Lung microvascular endothelial cell (primary cell): Measurements from ENCODE around the gene NPW. TPM values are rescaled to one million over a fixed set of nuclear protein-coding genes. Genes with fewer than 3 reads are reported as not detected.

Experiments used
- DNase-seq, 2 donors: peaks; one replicate each; pipeline versions ENCODE4 v3.0.0 to v3.0.0-alpha.2; 2010; ENCODE audit warnings: low read depth in 2 of 2
- total RNA-seq: library from RNA; depleted of rRNA; stranded (reverse); fragments of >200 nt; gene quantifications from 2 replicates; pipeline ENCODE4 v1.2.1, GENCODE V29; 2014

NPW gene
- total RNA-seq, 1 donor from 2014 or later: 0.60 TPM

DNA sequence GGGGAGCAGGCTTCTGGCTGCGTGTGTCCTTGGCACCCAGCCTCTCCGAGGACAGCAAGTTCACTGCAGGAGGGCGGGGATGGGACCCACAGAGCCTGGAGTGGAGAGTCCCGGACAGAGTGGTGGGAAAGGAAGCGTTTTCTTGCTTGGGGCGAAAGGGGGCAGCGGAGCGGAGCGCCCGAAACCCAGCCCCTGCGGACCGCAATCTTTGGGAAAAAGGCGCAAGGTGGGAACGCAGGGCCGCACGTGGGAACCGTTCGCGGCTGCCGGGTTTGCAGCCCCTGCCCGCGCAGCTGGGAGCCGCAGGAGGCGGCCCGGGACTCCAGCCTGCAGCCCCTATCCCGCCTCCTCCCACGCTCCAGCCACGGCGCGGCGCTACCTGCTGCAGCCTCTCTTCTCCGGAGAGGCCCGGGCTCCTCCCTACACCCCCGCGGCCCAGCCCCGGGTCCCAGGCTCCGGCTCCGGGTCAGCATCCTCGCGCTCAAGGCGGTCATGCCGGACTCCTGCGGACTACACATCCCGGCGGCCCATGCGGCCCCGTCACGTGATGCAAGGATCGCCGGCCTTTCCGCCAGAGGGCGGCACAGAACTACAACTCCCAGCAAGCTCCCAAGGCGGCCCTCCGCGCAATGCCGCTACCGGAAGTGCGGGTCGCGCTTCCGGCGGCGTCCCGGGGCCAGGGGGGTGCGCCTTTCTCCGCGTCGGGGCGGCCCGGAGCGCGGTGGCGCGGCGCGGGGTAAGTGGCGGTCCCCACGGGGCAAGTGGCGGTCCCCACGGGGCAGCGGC is 27.9 kb downstream of the NPW start, which contains the start of the genes NTHL1 and TSC2:
NTHL1 (minus strand) TSS at position 505 of the 786 bp plus-strand sequence; CDS start at position 494, 11 bp downstream.
TSC2 (plus strand) TSS at position 656 of the 786 bp plus-strand sequence. CDS start 631 bp downstream, outside the sequence.
- peak; percentile 97 for DNase-seq

GRCh38 chr16:2048116-2048543 is 28.5 kb downstream of the NPW start:
- DNase-seq: peak in 1 of 2 donors; percentile 26

- no peak for DNase-seq
Measured at GRCh38 chr16:2053211-2053610, 33.6 kb downstream of the NPW start.

- DNase-seq: no peak
Measured at GRCh38 chr16:2053897-2054296, 34.3 kb downstream of the NPW start.

GRCh38 chr16:2054543-2055245 is 35.1 kb downstream of the NPW start:
- DNase-seq: no peak

GRCh38 chr16:2056077-2056476 is 36.5 kb downstream of the NPW start:
- peak; percentile 47 to 70 for DNase-seq

GRCh38 chr16:2056681-2057407 is 37.3 kb downstream of the NPW start:
- no peak for DNase-seq

DNA sequence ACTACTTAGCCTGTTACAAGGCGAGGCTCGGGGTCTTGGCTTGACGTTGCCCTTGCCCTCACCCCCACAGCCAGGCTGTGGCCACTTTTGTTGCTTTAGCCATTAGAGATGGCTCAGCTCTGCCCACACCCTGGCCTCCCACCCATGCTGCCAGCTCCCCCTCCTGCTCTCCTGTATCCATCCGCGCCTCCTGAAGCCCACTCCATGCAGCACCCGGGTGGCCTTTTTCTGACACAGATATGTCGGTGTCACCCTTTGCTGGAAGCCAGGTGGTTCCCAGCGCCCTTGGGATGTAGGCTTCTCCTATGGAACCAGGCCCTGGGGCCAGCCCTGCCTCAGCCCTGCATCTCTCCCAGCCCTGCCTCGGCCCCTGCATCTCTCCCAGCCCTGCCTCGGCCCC is 37.9 kb downstream of the NPW start:
- no peak for DNase-seq

DNA sequence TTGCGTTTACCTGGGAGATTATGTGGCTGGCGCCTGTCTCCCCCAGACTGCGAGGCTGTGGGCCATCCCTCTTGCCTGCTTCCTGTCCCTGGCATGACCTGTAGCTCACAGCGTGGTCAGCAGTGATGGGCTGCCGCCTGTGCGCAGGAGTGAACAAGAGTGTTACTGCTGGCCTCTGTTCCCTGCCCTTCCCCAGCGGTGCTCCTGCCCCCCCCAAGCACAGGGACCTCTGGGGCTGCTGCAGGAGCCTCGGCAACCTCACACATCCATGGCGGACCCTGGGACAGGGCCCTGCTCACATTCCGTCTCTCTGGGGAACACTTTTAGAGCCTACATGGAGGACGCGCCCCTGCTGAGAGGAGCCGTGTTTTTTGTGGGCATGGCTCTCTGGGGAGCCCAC is 38.8 kb downstream of the NPW start:
- DNase-seq: no peak

- DNase-seq: no peak
Measured at GRCh38 chr16:2058872-2059271, 39.3 kb downstream of the NPW start.

- no peak for DNase-seq
Measured at GRCh38 chr16:2060346-2060745, 40.8 kb downstream of the NPW start.

DNA sequence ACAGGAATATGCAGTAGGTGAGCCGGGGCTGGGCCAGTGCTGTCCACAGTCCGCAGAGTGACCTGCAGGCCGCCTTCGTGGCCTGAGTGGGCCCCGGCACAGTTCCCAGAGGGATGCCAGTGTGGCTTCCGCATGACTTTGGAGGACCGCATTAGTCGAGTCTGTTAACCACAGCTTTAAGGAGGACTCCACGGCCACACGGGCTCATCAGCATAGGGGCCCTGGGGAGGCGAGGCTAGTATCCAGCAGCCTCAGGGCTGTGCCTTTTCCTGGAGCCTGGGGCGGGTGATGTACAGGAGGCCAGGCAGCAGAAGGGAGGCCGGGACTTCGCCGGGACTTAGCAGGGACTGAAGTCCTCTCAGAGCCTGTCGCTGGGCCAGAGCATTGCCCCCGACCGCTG is 41.4 kb downstream of the NPW start:
- DNase-seq: no peak

GRCh38 chr16:2061526-2061925 is 41.9 kb downstream of the NPW start:
- DNase-seq: no peak

DNA sequence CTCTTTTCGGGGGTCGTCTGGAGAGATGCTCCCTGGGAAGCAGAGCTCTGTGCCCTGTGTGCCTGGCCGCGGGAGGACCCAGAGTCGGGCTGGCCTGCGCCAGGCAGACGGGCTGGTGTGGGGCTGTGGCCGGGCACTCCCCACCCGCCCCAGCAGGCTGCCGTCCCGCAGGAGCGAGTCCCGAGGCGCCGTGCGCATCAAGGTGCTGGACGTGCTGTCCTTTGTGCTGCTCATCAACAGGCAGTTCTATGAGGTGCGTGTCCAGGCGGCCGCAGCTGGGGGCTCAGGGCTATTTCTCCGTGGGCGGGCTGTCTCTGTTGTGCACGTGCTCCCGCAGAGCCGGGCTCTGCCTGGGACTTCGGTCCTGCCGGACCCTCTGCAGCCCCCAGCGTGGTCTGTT is 43.2 kb downstream of the NPW start:
- no peak for DNase-seq

DNA sequence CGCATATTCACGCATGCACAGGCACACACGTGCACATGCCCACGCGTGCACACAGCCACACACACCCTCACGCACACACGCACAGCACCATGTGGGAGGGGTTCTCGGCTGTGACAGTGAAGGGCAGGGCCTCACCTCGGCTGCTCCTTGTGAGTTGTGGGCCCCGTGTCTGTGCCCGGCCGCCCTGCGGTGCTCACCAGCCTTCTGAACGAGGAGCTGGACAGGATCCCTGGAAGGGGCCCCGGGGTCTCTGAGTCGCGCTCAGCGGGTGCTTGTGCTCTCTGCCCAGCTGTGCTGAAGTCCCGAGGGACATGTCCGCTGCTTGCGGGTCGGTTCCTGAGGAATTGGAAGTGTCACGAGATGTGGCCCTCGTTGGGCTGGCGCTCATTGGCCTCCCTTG is 44.3 kb downstream of the NPW start:
- DNase-seq: no peak

DNA sequence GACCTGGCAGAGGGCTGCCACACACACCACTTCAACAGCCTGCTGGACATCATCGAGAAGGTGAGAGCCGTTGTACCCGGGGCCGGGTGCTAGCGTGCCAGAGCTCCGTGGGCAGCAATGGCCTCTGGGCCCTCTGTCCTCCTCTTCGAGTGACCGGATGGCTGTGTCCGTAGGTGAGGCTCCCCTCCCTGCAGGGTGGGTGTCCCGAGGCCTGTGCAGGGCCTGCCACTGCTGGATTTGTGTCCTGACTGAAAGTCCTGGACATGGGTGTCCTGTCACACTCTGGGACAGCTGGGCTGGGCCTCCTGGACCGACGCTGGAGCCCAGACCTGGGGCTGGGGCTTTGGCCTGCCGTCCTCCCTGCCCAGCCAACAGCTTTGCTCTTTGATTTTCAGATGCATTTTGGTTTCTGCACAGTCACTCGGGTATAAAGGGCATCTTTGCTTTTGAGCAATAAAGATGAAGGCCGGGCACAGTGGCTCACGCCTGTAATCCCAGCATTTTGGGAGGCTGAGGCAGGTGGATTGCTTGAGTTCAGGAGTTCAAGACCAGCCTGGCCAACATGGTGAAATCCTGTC is 44.9 kb downstream of the NPW start:
- DNase-seq: no peak

- DNase-seq: no peak
Measured at GRCh38 chr16:2066139-2066538, 46.6 kb downstream of the NPW start.
